Brain microvascular endothelial cell (primary cell): ENCODE measurements around the gene GSAP.
A peak's percentile ranks its signal among the peaks of the same experiment; 100 is the strongest.
"Not testable (repeated sequence)": the region's sequence is repeated elsewhere in the genome, so short reads cannot be mapped to it uniquely, and the experiment has no call there.

Source experiments
- DNase-seq: peaks from one replicate; pipeline ENCODE4 v3.0.0-alpha.2; 2020
- H3K27ac ChIP-seq: fragments of 250-450 bp; sonication (Bioruptor Pico); 2 replicates; pipeline ENCODE4 v1.5.1; 2020; ENCODE audit warnings: mild to moderate bottlenecking, moderate library complexity
- H3K27me3 ChIP-seq: fragments of 250-450 bp; sonication (Bioruptor Pico); replicated peaks from 2 replicates; pipeline ENCODE4 v1.5.1; 2020; ENCODE audit warnings: mild to moderate bottlenecking
- H3K36me3 ChIP-seq: fragments of 250-450 bp; sonication (Bioruptor Pico); replicated peaks from 2 replicates; pipeline ENCODE4 v1.5.1; 2020; ENCODE audit warnings: mild to moderate bottlenecking
- H3K4me3 ChIP-seq: 2 replicates; pipeline ENCODE4 v1.5.1; 2011; ENCODE audit warnings: low read depth, mild to moderate bottlenecking, control low read depth, low read length, moderate library complexity
- in situ Hi-C: cut with HindIII; loops from 2 replicates; pipeline ENCODE4 v1.10.0; 2017; ENCODE audit warnings: low sequenced_read_pairs, low pct_ligation_motif_present
- TF ChIP-seq, protein P1 (sequence below): IDR thresholded peaks from 2 replicates; pipeline ENCODE4 v1.5.1; 2011; ENCODE audit warnings: low read depth, mild to moderate bottlenecking, moderate library complexity, low read length, control low read depth, inconsistent platforms; ENCODE audit errors: missing control alignments

GSAP gene, protein sequence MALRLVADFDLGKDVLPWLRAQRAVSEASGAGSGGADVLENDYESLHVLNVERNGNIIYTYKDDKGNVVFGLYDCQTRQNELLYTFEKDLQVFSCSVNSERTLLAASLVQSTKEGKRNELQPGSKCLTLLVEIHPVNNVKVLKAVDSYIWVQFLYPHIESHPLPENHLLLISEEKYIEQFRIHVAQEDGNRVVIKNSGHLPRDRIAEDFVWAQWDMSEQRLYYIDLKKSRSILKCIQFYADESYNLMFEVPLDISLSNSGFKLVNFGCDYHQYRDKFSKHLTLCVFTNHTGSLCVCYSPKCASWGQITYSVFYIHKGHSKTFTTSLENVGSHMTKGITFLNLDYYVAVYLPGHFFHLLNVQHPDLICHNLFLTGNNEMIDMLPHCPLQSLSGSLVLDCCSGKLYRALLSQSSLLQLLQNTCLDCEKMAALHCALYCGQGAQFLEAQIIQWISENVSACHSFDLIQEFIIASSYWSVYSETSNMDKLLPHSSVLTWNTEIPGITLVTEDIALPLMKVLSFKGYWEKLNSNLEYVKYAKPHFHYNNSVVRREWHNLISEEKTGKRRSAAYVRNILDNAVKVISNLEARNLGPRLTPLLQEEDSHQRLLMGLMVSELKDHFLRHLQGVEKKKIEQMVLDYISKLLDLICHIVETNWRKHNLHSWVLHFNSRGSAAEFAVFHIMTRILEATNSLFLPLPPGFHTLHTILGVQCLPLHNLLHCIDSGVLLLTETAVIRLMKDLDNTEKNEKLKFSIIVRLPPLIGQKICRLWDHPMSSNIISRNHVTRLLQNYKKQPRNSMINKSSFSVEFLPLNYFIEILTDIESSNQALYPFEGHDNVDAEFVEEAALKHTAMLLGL

DNA sequence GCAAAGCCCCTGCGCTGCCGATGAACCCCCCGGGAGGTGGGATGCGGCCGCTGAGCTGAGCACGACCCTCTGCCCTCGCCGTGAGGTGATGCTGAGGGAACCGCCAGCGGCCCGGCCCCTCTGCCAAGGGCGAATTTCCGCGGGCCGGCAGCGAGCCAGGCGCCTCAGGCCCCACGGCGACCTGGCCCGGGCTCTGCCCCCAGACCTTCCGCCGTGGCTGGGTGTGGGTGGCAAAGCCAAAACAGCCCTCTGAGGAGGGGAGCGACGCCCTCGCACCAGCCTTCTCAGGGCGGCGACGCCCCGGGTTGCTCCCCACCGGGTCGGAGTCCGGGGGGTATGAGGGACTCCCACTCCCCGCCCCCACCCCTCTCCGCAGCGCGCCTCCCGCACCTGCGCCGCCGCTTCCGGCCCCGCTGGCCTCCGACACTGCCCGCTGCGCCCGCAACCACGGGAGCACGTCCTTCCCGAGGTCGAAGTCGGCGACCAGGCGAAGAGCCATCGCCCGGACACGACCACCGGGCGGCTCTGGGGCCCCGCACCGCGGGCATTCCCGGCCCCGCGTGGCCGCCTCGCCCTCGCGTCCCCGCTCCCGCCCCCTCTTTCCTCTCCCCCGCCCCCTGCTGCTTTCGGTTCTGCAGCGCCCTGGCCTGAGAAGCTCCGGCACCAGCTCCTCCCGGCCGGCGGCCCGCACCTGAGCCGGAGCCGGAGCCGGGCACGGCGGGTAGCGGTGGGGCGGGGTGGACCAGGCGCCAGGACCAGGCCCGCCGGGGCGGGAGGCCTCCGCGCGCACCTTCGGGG, at the start of gene GSAP:
Gene GSAP (minus strand): TSS at position 527 of the 798 bp plus-strand sequence. CDS start 28 bp downstream, at position 499.
- H3K4me3 ChIP-seq = peak within 1 kb of the TSS; percentile 60
- DNase-seq = no peak
- H3K27me3 ChIP-seq = no peaks in the 10 kb centered on the region
- H3K27ac ChIP-seq = no peak within 1 kb of the TSS
- H3K36me3 ChIP-seq = no peaks in the 10 kb centered on the region
- TF ChIP-seq, protein P1, sequence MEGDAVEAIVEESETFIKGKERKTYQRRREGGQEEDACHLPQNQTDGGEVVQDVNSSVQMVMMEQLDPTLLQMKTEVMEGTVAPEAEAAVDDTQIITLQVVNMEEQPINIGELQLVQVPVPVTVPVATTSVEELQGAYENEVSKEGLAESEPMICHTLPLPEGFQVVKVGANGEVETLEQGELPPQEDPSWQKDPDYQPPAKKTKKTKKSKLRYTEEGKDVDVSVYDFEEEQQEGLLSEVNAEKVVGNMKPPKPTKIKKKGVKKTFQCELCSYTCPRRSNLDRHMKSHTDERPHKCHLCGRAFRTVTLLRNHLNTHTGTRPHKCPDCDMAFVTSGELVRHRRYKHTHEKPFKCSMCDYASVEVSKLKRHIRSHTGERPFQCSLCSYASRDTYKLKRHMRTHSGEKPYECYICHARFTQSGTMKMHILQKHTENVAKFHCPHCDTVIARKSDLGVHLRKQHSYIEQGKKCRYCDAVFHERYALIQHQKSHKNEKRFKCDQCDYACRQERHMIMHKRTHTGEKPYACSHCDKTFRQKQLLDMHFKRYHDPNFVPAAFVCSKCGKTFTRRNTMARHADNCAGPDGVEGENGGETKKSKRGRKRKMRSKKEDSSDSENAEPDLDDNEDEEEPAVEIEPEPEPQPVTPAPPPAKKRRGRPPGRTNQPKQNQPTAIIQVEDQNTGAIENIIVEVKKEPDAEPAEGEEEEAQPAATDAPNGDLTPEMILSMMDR = no peak
- in situ Hi-C loops = no loop called here

DNA sequence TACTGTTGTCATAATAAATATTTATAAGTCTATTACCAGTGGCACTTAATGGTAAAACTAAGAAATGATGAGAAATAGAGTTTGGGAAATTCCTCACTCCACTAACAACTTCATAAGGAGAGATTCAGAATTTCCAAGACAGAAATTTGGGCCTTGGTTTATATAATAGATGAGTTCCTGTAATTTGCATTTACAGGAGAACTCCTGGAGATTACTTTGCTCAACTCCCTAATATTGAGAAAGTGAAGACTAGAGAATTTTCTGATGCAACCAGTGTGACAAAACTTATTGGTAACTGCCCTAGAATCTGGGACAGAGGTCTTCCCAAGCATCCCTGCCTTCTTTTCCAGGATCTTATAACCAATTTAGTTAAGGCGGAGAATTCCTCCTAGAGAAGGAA, 49.1 kb upstream of the GSAP start:
- no peaks in the 10 kb centered on the region for H3K27me3 ChIP-seq
- H3K4me3 ChIP-seq = no peak overlapping the region
- in situ Hi-C loops = no loop called here
- no peak overlapping the region for H3K27ac ChIP-seq
- DNase-seq = no peak
- H3K36me3 ChIP-seq = no peaks in the 10 kb centered on the region
- TF ChIP-seq, protein P1 = no peak

DNA sequence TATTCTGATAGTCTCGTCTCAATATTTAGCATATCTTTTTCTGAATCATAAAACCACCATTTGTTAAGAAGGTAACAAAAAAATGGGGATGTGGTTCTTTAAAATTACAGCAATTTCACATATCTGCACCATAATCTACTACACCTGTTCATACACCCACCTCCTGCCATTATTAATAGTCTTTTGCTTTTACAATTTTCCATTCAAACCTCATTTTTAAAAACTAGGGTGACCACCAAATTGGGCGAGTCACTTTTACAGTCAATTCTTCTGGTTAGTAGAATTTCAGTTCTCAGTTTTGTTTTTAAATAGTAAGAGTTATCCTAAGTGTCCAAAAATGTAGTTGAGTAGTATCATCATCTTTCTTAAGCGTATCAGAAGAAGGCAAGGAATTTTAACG, 48.4 kb upstream of the GSAP start:
- Histone ChIP-seq H3K27me3 (no peaks in the 10 kb centered on the region), H3K27ac (no peak overlapping the region), H3K4me3 (no peak overlapping the region), H3K36me3 (no peaks in the 10 kb centered on the region)
- TF ChIP-seq, protein P1 = no peak
- in situ Hi-C loops = no loop called here
- no peak for DNase-seq

DNA sequence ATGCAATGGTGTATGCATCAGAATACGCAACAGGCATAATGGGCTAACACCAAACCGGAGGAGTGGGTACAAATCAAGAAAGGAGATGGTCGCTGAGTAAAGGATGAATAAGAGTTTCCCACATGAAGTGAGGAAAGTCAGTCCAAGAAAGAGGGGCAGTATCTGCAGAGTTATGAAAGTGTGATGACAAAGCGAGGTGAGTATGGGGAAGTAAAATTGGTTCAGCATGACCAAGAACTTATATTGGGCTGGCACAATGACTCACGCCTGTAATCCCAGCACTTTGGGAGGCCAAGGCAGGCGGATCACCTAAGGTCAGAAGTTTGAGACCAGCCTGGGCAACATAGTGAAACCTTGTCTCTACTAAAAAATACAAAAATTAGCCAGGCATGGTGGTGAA, 47.5 kb upstream of the GSAP start:
- H3K4me3 ChIP-seq, DNase-seq, in situ Hi-C loops, H3K36me3 ChIP-seq, H3K27me3 ChIP-seq, H3K27ac ChIP-seq: not testable (repeated sequence)

DNA sequence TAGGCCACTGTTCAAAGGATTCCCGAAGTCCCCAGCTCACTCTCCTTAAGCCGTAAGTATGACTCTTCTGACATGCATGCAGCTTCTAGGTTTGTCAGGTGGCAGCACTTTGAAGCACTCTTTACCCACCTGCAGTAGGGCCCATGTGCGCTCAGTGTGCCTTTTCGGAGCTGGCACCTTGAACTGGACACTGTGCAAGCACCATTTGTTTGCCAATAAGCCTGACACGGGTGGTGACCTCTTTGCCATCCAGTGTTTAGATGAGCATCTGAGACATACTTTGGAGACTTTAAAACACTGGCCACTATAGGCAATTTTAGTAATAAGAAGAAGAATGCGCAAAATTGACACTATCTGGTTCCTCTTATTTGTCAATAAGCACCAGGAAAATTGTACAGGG, 45.7 kb upstream of the GSAP start:
- no peak overlapping the region for H3K4me3 ChIP-seq
- H3K27ac ChIP-seq = no peak overlapping the region
- in situ Hi-C loops = no loop called here
- TF ChIP-seq, protein P1 = no peak
- no peaks in the 10 kb centered on the region for H3K36me3 ChIP-seq
- no peak for DNase-seq
- no peaks in the 10 kb centered on the region for H3K27me3 ChIP-seq
